Tibial artery (tissue), 4 donors: ENCODE data around the gene ZBTB7C.

Source experiments
- DNase-seq, 2 donors: peaks; one replicate each; pipeline ENCODE4 v3.0.0-alpha.2; 2019
- H3K27ac ChIP-seq, 2 donors: fragments of 200-600 bp; sonication (generic) in 1 of 2; 1 replicate in 1 of 2; 2 replicates in 1 of 2; pipeline ENCODE4 v1.5.1; 2018 to 2019; ENCODE audit warnings: mild to moderate bottlenecking in 1 of 2
- H3K27me3 ChIP-seq, 2 donors: fragments of 200-600 bp; sonication (generic) in 1 of 2; one replicate each; pipeline versions ENCODE4 v1.5.1 to v1.6.0; 2016 to 2019
- H3K36me3 ChIP-seq, 3 donors: fragments of 200-600 bp; sonication (generic) in 2 of 3; one replicate each; pipeline ENCODE4 v1.5.1; 2016 to 2019; ENCODE audit warnings: mild to moderate bottlenecking in 2 of 3
- H3K4me1 ChIP-seq, 4 donors: fragments of 200-600 bp; sonication (generic) in 2 of 4; 1 replicate in 3 of 4; 2 replicates in 1 of 4; pipeline ENCODE4 v1.5.1; 2016 to 2019
- H3K4me3 ChIP-seq, 2 donors: fragments of 200-600 bp; sonication (generic) in 1 of 2; 1 replicate in 1 of 2; 2 replicates in 1 of 2; pipeline ENCODE4 v1.5.1; 2018 to 2019; ENCODE audit warnings: mild to moderate bottlenecking in 2 of 2
- H3K9me3 ChIP-seq, 3 donors: fragments of 200-600 bp; sonication (generic) in 1 of 3; one replicate each; pipeline ENCODE4 v1.5.1; 2016 to 2019
- CTCF ChIP-seq, 2 experiments: fragments of 200-600 bp in 1 of 2; fragments of 450-650 bp in 1 of 2; IDR thresholded peaks; one replicate each; pipeline ENCODE4 v1.5.1; 2017 to 2019; ENCODE audit warnings: antibody characterized with exemption in 2 of 2, mild to moderate bottlenecking in 1 of 2, moderate library complexity in 1 of 2
- intact Hi-C: fragments of 100-400 bp; cut with DNase I; formaldehyde crosslinking; loops from one replicate; pipeline ENCODE4 v1.15.0; 2023; ENCODE audit warnings: low total_unique reads

The ZBTB7C gene

DNA sequence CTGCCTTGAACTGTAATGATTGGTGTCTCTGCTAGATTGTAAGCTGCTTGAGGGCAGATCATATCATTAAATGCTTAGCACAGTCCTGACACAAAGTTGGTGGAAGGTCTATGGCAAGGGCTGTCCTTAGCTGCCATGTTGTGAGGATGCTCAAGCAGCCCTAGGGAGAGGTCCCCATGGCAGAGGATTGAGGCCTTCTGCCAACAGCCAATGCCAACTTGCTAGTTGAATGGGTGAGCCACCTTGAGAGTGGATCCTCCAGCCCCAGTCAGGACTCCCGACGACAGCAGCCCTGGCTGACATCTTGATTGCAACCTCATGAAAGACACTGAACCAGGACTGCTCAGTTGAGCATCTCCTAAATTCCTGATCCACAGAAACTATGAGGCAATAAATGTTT, 363.4 kb downstream of the ZBTB7C start:
- TF ChIP-seq CTCF (IDR thresholded peaks at IDR 0.05): no peak
- Histone ChIP-seq H3K9me3 (no peaks in the 10 kb centered on the region), H3K27ac (no peak overlapping the region), H3K4me1 (peaks cover 0 to 21% (median 7%) of the 10 kb centered on the region in 4 donors), H3K4me3 (no peak overlapping the region), H3K36me3 (peaks cover 0 to 3% (median 0%) of the 10 kb centered on the region in 3 donors), H3K27me3 (no peaks in the 10 kb centered on the region)
- intact Hi-C loops: no loop called here
- no peak for DNase-seq

GRCh38 chr18:48044944-48045343, 364.2 kb downstream of the ZBTB7C start:
- H3K4me1 ChIP-seq: peaks cover 0 to 15% (median 7%) of the 10 kb centered on the region in 4 donors
- no peak for DNase-seq
- H3K9me3 ChIP-seq: no peaks in the 10 kb centered on the region
- H3K27ac ChIP-seq: no peak overlapping the region
- intact Hi-C loops: no loop called here
- no peaks in the 10 kb centered on the region for H3K27me3 ChIP-seq
- H3K36me3 ChIP-seq: peaks cover 0 to 11% (median under 1%) of the 10 kb centered on the region in 3 donors
- no peak overlapping the region for H3K4me3 ChIP-seq
- no peak for TF ChIP-seq CTCF (IDR thresholded peaks at IDR 0.05)

DNA sequence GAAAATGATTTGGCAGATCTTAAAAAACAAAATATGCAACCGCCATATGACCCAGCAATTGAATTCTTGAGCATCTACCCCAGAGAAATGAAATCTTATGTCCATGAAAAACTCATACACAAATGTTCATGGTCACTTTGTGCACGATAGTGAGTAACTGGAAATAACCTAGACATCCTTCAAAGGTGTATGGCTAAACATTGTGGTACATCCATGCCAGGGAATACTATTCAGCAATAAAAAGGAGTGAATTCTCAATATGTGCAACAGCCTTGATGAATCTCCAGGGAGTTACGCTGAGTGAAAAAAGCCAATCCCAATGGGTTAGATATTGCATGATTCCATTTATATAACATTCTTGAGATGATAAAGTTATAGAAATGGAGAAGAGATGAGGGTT, 366.0 kb downstream of the ZBTB7C start:
- H3K4me1 ChIP-seq: peaks cover 0 to 15% (median 5%) of the 10 kb centered on the region in 4 donors
- no peaks in the 10 kb centered on the region for H3K9me3 ChIP-seq
- no peak for TF ChIP-seq CTCF (IDR thresholded peaks at IDR 0.05)
- H3K4me3 ChIP-seq: no peak overlapping the region
- no peaks in the 10 kb centered on the region for H3K27me3 ChIP-seq
- intact Hi-C loops: no loop called here
- no peak for DNase-seq
- no peak overlapping the region for H3K27ac ChIP-seq
- H3K36me3 ChIP-seq: peaks cover 5 to 20% (median 5%) of the 10 kb centered on the region in 3 donors

- Histone ChIP-seq H3K9me3 (no peaks in the 10 kb centered on the region), H3K4me1 (peaks cover 0 to 18% (median 5%) of the 10 kb centered on the region in 4 donors), H3K27ac (no peak overlapping the region), H3K36me3 (peaks cover 5 to 20% (median 5%) of the 10 kb centered on the region in 3 donors), H3K4me3 (no peak overlapping the region), H3K27me3 (no peaks in the 10 kb centered on the region)
- DNase-seq: no peak
- intact Hi-C loops: no loop called here
- TF ChIP-seq CTCF (IDR thresholded peaks at IDR 0.05): no peak
Measured at GRCh38 chr18:48042431-48042830, 366.8 kb downstream of the ZBTB7C start.

DNA sequence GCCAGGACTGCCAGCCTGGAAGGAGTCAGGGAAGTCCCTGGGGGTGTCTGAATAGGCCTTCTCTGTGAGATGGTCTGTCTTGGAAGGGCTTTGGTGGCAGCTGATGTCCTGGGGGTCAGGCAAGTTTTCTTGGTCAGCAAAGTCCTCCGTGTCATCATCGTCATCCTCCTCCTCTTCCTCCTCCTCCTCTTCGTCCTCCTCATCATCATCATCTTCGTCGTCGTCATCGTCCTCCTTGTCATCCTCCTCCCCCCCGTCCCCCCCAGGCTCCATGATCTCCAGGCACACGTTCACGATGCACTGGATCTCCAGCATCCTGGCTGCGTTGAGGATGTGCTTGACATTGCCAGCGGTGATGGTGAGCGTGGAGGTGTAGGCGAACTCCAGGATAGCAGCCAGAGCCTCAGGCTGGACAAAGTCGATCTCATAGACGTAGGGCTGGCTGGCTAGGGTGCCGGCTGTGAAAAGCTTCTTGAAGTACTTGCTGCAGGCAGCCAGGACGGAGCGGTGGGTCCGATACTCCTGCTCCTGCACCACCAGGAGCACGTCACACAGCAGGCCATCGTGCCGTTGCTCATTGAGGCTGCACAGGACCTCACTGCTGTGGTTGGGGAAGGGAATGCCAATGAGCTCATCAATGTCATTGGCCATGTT, 368.6 kb downstream of the ZBTB7C start:
- intact Hi-C loops: no loop called here
- no peak for DNase-seq
- peaks cover 5 to 20% (median 5%) of the 10 kb centered on the region in 3 donors for H3K36me3 ChIP-seq
- no peak for TF ChIP-seq CTCF (IDR thresholded peaks at IDR 0.05)
- H3K9me3 ChIP-seq: no peaks in the 10 kb centered on the region
- no peak overlapping the region for H3K4me3 ChIP-seq
- no peak overlapping the region for H3K27ac ChIP-seq
- H3K4me1 ChIP-seq: peaks cover 0 to 19% (median 0%) of the 10 kb centered on the region in 4 donors
- no peaks in the 10 kb centered on the region for H3K27me3 ChIP-seq
